GM12891 (cell line): Measurements from ENCODE around the gene RTTN.

ENCODE experiments used
- PAX5 ChIP-seq: IDR thresholded peaks from 2 replicates; pipeline ENCODE4 v1.6.1; 2011; ENCODE audit warnings: low read length, moderate library complexity, mild to moderate bottlenecking; ENCODE audit not compliant: insufficient read depth, severe bottlenecking
- POLR2A ChIP-seq: IDR thresholded peaks from 2 replicates; pipeline ENCODE4 v1.6.1; 2011; ENCODE audit warnings: low read depth, low read length, control low read depth
- POLR2AphosphoS5 ChIP-seq: IDR thresholded peaks from 2 replicates; pipeline ENCODE4 v1.6.1; 2011; ENCODE audit warnings: low read depth, low read length, control low read depth
- POU2F2 ChIP-seq: IDR thresholded peaks from 2 replicates; pipeline ENCODE4 v1.6.1; 2011; ENCODE audit warnings: low read depth, mild to moderate bottlenecking, control low read depth, low read length, moderate library complexity
- SPI1 ChIP-seq: IDR thresholded peaks from 2 replicates; pipeline ENCODE4 v1.6.1; 2011; ENCODE audit warnings: low read depth, low read length, control low read depth
- TAF1 ChIP-seq: IDR thresholded peaks from 2 replicates; pipeline ENCODE4 v1.6.1; 2011; ENCODE audit warnings: low read depth, low read length, control low read depth

DNA sequence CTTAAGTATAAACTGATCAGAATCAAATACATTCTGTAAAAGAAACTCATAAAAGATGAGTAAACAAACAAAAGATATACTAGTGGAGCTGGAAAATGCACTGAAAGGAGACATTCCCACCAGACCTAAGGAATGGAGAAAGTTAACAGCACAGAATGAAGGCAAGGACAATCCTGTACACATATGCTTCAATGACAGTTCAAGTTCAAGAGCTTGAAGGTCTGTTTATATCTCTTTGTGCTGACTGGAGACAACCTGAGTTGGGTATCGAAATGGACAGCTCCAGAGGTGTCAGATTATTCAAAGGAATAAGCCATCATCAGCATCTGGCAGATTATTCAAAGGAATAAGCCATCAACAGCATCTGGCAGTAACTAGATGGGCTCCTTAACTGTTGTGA lies 184.0 kb downstream of the RTTN start:
- TF ChIP-seq POLR2AphosphoS5 (no peak), POLR2A (no peak), SPI1 (no peak), TAF1 (no peak), PAX5 (no peak), POU2F2 (no peak)
